Measurements from ENCODE around the gene NTN4.
"Not testable (repeated sequence)": the region's sequence is repeated elsewhere in the genome, so short reads cannot be mapped to it uniquely, and the experiment has no call there.

NTN4 gene

DNA sequence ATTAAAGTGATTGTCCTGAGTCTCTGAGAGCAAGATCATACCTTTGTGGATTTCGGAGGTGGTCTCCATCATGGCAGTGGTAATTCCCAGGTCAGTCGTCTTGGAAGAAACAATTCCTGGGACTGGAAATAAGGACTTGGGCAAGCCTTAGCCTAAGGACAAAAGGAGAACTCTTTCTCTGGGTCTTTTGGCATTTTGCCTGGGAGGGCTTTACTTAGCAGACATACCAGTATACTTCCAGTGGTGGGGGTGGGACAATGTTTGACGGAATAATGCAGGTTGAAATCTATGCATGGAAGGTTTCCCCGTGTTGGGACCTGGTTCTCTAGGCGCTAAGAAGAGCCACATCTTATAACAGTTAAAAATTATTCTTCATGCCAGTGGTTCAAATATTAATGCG is 168.8 kb downstream of the NTN4 start:
- DNase-seq: no peak

DNA sequence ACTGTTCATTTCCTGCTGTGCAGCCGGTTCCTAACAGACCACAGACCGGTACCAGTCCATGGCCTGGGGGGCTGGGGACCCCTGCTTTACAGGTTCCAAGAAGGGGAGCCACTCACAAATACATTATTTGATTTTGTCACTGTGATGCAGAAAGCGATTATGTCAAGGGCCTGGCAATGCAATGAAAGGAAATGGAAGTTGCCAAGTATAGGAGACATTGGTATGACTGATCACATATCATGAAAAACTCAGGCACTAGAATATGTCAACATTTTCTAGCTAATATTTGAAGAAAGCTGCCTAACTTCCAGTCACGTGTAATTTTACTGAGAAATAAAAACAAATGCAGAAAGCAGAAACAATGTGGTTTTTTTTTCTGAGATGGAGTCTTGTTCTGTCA is 170.4 kb downstream of the NTN4 start:
- DNase-seq: no peak

- not testable (repeated sequence) for DNase-seq
Observed at GRCh38 chr12:95616470-95616869, 174.1 kb downstream of the NTN4 start.

GRCh38 chr12:95615749-95616148 is 174.8 kb downstream of the NTN4 start:
- no peak for DNase-seq

DNA sequence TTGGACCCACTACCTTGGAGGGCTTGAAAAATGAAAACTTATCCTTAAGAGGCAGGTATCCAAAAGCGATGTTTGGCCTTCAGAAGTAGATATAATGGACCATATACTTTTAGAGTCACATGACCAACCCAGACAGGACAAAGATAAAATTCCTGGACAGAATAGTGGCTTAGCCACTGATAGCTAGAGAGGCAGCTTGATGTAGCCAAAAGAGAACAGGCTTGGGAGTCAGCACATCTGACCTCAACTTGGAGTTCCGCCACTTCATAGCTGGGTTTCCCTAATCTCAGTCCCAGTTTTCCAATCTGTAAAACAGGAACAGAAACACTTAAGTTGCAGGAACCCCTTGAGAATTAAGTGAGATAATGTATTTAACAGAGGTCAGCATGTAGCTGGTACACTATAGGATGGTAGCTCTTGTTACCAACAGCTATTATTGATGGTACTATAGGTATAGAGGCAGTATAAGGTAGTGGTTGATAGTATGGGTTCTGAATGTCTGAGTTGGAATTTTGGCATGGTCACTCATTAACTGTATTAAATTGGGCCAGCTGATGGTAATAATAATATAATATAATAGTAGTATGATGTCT is 176.1 kb downstream of the NTN4 start:
- no peak for DNase-seq

DNA sequence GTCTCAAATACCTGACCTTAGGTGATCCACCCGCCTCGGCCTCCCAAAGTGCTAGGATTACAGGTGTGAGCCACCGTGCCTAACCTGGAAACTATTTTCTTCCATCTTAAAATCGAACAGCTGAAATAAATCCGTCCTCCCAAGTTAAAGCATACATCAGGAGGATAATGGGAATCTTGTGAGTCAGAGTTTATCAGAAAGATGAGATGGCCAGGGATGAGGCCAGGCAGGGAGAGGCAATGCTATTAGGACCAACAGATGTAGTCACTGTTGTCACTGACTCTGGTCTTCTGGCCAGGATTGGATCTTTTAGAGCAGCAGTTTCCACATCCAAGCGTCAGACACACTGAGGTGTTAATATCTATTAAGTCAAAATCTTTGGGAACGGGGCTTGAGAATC is 177.5 kb downstream of the NTN4 start:
- no peak for DNase-seq

- DNase-seq: no peak
Observed at GRCh38 chr12:95611676-95612309, 178.8 kb downstream of the NTN4 start.

GRCh38 chr12:95608252-95609033 is 182.1 kb downstream of the NTN4 start:
- DNase-seq: no peak
